IPS-18c (cell line): ENCODE results near the gene WNT5B.

Source experiments
- H3K4me3 ChIP-seq: 2 replicates; pipeline ENCODE4 v1.7.0; 2013; ENCODE audit warnings: low read depth, mild to moderate bottlenecking, low read length, moderate library complexity; ENCODE audit not compliant: insufficient read depth
- H3K9me3 ChIP-seq: one replicate; pipeline ENCODE4 v1.6.1; 2013; ENCODE audit warnings: mild to moderate bottlenecking, low read length, moderate library complexity; ENCODE audit not compliant: control insufficient read depth, insufficient read depth

Gene WNT5B

DNA sequence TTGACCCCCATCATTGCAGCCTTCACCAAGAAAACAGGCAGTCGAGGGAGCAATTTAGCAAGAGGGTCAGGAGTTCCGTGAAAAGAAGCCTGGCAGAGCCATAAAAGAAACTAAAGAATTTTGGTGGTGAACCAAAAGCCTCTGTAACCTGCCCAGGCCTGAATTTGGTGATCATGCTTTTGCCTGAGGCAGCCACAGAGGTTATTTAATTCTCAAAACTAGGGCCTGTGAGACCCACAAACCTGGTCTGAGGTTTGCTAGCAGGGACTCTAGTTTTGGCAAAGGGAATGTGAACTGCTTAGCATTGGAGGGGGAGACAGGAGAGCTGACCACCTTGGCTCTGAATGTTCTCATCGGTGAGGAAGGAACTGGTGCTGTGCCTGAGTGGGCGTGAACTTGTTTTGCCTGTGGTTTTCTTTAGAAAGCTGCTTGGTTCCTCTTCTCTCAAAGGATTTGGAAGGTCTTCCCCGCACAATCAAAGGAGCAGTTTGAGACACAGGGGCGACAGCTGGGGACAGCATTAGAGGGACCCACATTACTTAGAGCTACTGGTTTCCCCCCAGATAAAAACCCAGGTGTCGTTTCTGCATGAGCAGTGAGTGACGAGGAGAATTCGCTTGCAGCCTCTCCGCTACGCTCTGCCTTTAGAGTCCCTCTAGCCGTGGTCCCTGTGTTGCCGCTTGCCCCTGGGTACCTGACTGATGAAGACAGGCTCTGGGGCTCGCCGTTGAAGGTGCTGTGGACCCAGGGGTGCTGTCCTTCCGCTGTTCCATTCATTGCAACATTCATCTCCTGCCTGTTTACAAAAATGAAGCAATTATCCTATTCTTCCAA is 12.6 kb upstream of the WNT5B start:
- H3K4me3 ChIP-seq, result no peak overlapping the region

DNA sequence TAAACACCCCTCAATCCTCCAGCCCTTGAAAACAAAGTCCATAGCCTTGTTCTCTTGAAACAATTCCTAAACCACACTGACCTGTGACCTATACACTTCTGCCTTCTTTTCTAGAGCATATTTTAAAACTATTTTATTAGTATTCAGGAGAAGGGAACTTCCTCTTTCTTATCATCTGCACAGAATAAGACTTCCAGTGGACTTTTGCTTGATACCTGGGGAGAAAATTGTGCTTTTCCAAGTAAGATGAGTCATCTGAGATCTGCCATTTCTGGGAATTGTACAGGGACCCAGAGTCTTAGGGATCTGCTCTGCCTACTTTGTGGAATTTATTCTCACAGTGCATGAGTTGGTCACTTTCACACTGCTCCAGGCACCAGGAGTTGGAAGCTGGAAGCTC is 10.5 kb upstream of the WNT5B start:
- H3K4me3 ChIP-seq, result no peak overlapping the region
- no peaks in the 10 kb centered on the region for H3K9me3 ChIP-seq

More for the DNA sequence above, 12.6 kb upstream of the WNT5B start:
- no peaks in the 10 kb centered on the region for H3K9me3 ChIP-seq

DNA sequence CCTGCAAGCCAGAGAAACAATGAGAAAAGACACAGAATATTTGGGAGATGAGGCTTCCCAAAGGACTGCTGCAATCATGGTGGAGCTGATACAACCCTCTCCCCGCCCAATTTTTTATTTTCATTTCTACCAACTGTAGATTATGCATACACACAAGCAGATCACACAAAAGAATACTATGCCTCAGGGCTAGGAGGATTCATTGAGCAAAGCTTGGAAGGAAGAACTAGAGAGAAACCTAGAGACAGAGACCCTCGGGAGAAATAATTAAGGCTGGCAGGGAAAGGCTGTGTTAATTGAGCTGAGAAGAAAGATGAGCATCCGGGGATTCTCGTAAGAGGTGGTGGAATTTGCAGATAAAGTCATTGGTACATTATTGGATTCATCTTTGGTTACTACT is 9.9 kb upstream of the WNT5B start:
- Histone ChIP-seq H3K9me3 (no peaks in the 10 kb centered on the region), H3K4me3 (no peak overlapping the region)

DNA sequence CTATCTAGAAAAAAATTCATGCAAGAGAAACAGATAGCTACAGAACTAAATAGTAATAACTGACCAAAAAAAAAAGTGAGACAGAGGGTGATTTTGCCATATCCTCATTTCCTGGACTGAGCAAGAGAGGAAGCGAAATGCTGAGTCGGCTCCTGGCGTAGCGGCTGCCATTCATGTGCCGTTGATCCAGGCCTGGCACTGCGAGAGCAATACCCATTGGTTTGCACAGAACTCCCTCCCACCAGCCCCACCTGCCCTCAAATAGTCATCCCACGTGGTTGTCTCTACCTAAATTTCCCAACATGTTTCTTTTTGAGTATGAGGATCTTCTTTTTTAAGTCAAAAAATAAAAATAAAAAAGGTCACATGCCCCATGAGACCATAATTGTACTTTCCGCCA is 9.4 kb upstream of the WNT5B start:
- Histone ChIP-seq H3K9me3 (no peaks in the 10 kb centered on the region), H3K4me3 (no peak overlapping the region)

DNA sequence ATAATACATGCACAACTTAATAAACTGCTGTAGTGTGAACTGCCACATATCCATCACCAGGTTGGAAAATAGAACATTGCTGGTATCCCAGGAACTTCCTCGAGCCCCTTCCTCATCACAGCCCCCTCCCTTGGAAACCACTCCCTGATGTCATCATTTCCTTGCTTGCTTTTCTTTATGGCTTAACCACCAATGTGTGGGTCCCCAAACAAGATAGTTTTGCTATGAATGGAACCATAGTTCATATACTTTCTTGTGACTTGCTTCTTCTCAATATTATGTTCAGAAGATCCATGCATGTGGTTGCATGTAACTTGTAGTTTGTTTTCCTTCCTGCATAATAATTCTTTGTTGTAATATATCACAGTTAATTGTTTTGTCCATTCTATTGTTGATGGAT is 8.9 kb upstream of the WNT5B start:
- H3K9me3 ChIP-seq, result no peaks in the 10 kb centered on the region
- H3K4me3 ChIP-seq, result no peak overlapping the region

DNA sequence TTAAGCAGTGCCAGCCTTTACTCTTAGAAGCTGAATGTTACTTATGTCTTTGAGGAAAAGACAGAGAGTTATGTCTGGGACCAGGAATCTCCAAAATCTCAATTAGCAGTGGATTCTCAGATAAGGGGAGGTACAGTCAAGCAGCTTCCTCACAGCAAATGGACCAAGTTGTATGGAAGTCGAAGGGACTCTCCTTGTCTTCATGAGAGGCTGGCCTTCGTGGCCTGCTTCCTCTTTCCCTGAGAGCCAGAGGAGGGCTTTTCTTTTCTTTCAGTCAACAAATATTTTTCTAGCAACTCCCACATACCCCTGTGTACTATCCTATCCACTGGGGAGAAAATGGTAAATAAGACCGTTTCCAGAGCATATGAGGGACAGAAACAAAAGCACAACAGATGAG is 6.6 kb upstream of the WNT5B start:
- Histone ChIP-seq H3K9me3 (no peaks in the 10 kb centered on the region), H3K4me3 (no peak overlapping the region)

DNA sequence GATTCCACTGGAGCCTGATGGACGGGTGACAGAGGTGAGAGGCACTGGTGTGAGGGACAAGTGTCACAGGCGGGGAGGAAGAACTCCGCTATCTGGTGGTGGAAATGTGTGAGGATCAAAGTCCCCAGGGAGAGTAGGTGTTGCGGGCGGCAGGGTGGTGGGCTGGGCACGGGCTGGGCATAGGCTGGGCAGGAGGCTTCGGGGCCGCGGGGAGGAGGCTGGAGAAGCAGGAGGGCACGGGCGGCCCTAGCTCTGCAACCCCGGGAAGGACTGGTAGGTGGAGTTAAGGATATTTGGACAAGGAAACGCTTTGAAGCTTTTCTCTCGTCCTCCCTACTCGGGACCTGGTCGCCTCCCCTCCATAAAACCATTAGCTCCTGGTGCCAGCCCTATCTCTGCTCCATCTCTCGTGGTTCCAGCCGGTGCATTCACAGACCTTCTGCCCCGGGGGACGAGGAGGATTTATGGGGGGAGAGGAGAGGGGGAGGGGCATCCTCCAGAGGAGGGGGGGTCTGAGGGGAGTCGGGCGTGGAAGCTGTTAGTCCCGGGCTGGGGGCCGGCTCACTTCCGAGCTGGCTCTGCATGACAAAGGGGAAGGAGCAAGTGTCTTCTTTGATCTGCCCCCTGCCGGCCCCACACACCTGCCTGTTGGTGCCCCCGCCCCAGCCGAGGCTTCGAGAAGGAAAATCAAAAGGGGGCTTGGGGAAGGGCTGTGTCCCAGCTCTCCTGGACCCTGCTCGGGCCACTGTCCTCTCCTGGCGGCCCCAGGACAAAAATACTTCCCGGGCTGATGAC is 504 bp downstream of the WNT5B start:
- peak overlapping the region; percentile 60 for H3K4me3 ChIP-seq
- no peaks in the 10 kb centered on the region for H3K9me3 ChIP-seq

DNA sequence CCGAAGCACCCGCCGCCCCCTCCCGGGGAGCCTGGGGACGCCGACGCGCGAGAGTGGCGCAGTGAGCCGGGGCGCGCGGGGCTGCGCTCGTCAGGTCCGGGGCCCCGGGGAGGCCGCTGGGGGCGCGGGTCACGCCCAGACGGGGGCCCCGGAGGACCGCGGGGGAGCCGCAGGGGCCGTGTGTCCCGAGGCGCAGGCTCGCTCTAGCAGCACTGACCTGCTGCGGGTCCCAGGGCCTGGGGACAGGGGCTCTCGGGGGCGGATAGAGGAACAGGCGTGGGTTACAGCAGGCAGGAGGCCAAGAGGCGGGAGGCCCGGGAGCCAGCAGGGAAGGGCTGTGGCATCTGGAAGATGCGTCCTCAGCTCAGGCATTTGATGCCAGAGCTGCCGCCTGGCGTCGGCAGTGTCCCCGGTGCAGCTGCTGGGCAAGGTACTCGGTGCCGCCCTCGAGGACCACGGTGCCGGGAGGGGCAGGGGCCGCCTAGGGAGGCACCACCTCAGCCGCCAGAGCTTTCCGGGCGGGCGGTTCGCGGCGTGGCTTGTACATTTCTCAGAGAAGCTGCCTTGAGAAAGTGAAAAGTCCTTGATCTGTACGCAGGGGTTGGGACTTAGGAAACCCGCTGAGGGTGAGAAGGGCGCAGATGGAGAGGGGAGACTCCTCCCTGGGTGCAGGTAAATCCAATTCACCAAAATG is 1.2 kb downstream of the WNT5B start:
- H3K4me3 ChIP-seq, result peak overlapping the region; percentile 60

DNA sequence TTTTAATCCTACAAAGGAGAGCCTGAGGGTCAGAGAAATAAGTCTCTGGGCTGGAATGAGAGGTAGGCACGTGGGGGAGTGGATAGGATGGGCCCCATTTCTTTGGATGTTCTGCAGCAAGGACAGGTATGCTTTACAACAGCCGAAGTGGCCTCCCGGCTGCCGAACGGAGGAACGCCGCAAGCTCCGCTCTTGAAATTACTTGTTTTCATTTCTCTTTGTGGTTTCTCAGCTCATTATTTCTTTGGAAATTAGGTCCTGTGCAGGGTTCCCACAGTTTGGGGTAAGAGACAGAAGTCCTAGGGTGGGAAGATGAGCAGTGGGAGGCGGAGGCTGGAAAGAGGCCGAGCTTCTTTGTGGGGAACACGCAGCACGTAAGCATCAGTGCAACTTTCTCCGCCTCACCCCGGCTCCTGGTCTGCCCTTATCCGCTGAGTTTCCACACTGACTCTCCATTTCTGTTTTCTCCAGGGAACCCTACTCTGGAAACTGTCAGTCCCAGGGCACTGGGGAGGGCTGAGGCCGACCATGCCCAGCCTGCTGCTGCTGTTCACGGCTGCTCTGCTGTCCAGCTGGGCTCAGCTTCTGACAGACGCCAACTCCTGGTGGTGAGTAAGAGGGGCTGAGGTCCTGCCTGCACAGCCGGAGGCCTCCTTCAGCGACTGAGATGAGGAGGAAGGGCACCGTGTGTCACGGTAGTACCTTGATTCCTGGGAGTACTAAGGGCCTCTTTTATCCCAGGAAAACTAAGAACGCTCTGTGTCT is 2.0 kb downstream of the WNT5B start:
- Histone ChIP-seq H3K9me3 (no peaks in the 10 kb centered on the region), H3K4me3 (peak overlapping the region; percentile 60; the same call in 1 of the 2 replicates)

More for the DNA sequence above, 1.2 kb downstream of the WNT5B start:
- no peaks in the 10 kb centered on the region for H3K9me3 ChIP-seq

DNA sequence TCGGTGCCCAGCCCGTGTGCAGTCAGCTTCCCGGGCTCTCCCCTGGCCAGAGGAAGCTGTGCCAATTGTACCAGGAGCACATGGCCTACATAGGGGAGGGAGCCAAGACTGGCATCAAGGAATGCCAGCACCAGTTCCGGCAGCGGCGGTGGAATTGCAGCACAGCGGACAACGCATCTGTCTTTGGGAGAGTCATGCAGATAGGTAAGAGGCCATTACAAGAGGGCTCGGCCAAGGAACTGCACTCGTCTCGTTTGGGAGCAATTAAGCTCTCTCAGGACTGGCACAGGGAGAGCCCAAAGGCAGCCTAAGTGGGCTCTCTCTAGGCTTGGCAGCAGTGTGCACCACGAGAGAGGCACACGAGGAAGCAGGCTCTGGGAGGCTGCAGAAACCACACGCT is 3.7 kb downstream of the WNT5B start:
- Histone ChIP-seq H3K4me3 (no peak overlapping the region), H3K9me3 (no peaks in the 10 kb centered on the region)

DNA sequence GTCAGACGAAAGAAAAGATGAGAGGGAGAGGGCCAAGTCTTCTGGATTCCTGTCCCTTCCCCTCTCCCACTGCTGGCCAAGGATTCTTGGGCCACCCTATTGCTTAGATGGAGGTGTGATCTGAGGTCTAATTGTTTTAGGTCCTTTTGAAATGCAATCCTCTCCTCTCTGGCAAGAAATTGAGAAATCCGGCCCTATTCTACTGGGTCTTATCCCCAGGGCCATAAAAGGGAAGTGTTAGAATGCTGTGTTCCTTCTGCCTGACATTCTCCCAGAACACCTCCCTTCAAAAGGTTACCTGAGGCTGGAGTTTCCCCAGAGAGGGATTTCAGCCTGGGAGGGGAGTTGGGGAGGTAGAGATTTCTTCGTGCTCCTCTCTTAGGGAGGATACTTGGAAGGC is 4.4 kb downstream of the WNT5B start:
- Histone ChIP-seq H3K4me3 (no peak overlapping the region), H3K9me3 (no peaks in the 10 kb centered on the region)

DNA sequence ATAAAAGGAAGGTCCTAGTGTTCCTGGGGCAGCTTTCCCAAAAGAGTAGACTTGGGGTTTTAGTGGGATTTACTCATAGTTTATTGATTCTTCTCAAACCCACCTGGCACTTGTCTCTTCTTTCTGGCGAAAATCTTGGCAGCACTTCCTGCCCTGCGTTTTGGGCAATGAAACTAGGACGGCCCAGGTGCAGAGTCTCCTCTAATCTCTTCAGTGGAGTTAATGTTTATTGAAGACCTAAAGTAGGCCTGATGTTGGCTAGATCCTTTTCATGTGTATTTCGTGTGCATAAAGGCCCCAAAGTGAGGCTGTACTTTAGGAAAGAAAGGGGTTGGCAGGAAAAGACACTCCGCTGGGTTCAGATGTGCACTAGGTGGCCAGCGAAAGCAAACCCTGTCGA is 5.1 kb downstream of the WNT5B start:
- Histone ChIP-seq H3K9me3 (no peaks in the 10 kb centered on the region), H3K4me3 (no peak overlapping the region)

DNA sequence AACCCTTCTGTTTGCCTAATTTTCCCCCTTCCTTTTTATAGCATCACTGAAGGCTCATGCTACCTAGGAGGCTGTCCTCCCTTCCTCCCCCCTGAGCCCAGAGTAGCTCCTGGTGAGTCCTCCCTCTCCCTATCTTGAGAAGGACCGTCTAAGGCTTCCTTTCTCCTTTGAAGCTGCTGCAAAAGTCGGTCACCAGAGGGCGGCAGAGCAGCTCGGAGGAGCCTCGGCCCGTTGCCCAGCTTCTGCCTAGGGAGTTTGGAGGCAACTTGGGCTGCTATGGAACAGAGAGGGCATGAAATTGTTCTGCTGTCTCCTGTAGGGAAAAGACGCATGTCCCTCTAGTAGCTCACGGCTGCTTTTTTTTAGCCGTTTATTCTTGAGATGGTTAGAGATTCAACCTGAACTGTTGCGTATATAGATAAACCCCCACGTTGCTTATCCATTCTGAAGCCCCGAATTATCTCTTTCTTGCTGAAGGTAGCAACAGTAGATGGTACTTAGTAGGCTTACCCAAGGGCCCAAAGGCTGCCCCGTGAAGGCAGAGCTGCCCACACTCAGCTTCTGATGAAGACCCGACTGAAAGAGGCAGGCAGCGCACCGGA is 5.7 kb downstream of the WNT5B start:
- Histone ChIP-seq H3K9me3 (no peaks in the 10 kb centered on the region), H3K4me3 (no peak overlapping the region)

DNA sequence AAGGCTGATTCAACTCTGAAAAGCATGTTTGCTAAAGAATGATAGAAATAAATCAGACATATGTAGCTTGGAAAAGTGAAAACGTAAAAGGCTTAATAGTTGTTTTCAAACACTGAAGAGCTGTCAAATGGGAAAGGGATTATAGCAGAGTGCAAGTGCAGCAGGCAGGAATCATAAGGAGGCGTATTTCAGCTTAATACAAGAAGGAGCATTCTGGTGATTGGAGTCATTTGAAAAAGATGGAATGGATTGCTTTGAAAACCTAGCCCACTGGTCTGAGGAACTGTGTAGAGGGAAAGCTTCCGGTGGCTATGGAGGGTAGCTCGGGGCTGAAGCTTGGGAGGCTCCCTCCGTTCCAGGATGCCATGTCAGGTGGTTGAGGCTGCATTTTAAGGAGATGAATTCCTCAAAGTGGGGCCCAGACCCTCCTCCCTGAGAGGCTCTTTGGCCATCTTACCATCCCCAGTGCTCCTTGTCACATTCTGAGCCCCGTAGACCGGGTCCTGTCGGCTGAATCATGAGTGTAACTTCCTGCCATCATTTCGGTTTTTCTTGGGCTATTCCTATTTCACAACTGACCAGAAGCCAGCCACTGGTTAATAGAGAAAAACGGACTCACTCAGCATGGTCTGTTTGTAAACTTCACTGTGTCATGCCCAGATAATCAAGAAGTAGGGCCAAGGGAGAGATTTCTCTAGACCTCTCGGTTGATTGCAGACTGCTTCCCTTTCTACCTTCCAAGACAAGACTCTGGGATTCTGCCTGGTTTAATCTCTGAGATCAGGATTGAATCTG is 6.5 kb downstream of the WNT5B start:
- Histone ChIP-seq H3K4me3 (no peak overlapping the region), H3K9me3 (no peaks in the 10 kb centered on the region)

DNA sequence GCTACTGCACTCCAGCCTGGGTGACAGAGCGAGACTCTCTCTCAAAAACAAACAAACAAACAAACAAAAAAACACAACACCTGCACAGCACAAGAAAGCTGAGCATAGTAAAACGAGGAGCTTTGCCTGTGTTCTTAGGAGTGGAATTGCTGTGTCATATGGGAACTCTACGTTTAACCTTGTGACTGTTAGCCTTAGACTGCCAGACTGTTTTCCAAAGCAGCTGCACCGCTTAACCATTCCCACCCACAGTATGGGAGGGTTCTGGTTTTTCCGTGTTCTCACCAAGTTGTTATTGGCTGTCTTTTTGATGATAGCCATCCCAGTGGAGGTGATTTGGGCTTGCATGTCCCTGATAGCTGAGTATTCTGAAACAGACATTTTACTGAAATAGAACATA is 9.2 kb downstream of the WNT5B start:
- Histone ChIP-seq H3K9me3 (no peaks in the 10 kb centered on the region), H3K4me3 (no peak overlapping the region)

DNA sequence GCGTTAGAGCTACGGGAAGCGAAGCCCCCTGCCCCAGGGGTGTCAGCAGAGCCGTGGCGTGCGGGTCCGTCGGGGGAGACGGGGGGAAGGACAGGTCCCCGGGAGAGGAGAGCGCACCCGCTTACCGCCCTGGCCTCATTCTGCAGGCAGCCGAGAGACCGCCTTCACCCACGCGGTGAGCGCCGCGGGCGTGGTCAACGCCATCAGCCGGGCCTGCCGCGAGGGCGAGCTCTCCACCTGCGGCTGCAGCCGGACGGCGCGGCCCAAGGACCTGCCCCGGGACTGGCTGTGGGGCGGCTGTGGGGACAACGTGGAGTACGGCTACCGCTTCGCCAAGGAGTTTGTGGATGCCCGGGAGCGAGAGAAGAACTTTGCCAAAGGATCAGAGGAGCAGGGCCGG is 10.5 kb downstream of the WNT5B start:
- no peak overlapping the region for H3K4me3 ChIP-seq

More for the DNA sequence above, 10.5 kb downstream of the WNT5B start:
- H3K9me3 ChIP-seq, result no peaks in the 10 kb centered on the region
